ENCODE data around the gene TOB2. TPM values are rescaled to one million over a fixed set of nuclear protein-coding genes. Genes with fewer than 3 reads are reported as not detected.

Gene TOB2
- total and polyA plus RNA-seq, 7 donors, result 13.2 to 38.2 (median 29.6) TPM

DNA sequence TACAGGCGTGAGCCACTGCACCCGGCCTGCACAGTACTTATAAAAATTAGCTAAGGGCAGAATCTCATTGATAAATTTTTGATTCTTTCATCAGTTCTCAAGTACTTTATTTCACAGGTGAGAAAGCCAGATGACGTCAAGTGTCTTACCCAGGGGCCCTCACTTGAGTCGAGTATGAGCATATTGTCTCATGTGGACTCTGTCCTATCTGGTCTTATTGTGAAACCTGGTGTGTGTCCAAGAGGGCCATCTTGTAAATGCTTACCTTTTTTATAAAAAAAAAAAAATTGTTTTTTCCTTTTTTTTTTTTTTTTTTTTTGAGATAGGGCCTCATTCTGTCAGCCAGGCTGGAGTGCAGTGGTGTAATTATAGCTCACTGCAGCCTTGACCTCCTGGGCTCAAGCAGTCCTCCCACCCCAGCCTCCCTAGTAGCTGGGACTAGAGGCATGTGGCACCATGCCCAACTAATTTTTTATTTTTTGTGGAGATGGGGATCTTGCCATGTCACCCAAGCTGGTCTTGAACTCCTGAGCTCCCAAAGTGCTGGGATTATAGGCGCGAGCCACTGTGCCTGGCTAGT, 28.4 kb upstream of the TOB2 start:
- peak overlapping the region in 1 of 4 donors; percentile 51 for H3K27ac ChIP-seq
- no peaks in the 10 kb centered on the region for H3K27me3 ChIP-seq
- intact Hi-C loops (cut with DNase I), result no loop called here
- TF ChIP-seq POLR2A (IDR thresholded peaks at IDR 0.05), result no peak
- no peak for TF ChIP-seq EP300 (IDR thresholded peaks at IDR 0.05)
- no peak for TF ChIP-seq POLR2AphosphoS5 (IDR thresholded peaks at IDR 0.05)
- TF ChIP-seq, protein P1, sequence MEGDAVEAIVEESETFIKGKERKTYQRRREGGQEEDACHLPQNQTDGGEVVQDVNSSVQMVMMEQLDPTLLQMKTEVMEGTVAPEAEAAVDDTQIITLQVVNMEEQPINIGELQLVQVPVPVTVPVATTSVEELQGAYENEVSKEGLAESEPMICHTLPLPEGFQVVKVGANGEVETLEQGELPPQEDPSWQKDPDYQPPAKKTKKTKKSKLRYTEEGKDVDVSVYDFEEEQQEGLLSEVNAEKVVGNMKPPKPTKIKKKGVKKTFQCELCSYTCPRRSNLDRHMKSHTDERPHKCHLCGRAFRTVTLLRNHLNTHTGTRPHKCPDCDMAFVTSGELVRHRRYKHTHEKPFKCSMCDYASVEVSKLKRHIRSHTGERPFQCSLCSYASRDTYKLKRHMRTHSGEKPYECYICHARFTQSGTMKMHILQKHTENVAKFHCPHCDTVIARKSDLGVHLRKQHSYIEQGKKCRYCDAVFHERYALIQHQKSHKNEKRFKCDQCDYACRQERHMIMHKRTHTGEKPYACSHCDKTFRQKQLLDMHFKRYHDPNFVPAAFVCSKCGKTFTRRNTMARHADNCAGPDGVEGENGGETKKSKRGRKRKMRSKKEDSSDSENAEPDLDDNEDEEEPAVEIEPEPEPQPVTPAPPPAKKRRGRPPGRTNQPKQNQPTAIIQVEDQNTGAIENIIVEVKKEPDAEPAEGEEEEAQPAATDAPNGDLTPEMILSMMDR (IDR thresholded peaks at IDR 0.05), result no peak
- peaks cover 0 to 42% (median 33%) of the 10 kb centered on the region in 4 donors for H3K4me1 ChIP-seq
- no peaks in the 10 kb centered on the region for H3K9me3 ChIP-seq
- no peak for DNase-seq
- H3K4me3 ChIP-seq, result no peak overlapping the region
- peaks cover 0 to 3% (median 0%) of the 10 kb centered on the region in 4 donors for H3K36me3 ChIP-seq
- 86 to 89% methylated on average over 6 of the region's 6 CpGs for WGBS, 2 donors

DNA sequence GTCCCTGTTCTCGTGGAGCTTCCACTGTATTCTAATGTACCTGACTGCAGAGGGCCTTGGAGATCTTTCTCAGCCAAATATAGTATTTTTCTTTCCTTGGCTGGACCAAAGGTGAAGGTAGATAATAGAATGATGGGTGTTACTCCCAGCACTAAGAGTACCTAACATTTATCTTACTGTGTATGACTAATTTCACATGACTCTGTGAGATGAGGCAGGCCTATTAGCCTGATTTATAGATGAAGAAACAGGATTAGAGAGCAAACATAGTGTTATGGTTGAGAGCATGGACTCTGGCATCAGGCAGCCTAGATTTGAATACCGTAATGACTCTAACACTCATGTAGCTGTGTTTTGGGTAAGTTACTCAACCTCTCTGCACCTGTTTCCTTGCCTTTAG, 25.0 kb upstream of the TOB2 start:
- intact Hi-C loops (cut with DNase I), result no loop called here
- H3K36me3 ChIP-seq, result peaks cover 0 to 11% (median 6%) of the 10 kb centered on the region in 4 donors
- no peaks in the 10 kb centered on the region for H3K9me3 ChIP-seq
- TF ChIP-seq POLR2AphosphoS5 (IDR thresholded peaks at IDR 0.05) (no peak), POLR2A (IDR thresholded peaks at IDR 0.05) (no peak), EP300 (IDR thresholded peaks at IDR 0.05) (no peak)
- TF ChIP-seq, protein P1 (IDR thresholded peaks at IDR 0.05), result no peak
- H3K4me1 ChIP-seq, result peaks cover 0 to 51% (median 39%) of the 10 kb centered on the region in 4 donors
- H3K27ac ChIP-seq, result no peak overlapping the region
- H3K4me3 ChIP-seq, result no peak overlapping the region
- H3K27me3 ChIP-seq, result no peaks in the 10 kb centered on the region
- WGBS, 2 donors, result 64 to 87% methylated on average over 2 of the region's 2 CpGs
- DNase-seq, result no peak

- H3K9me3 ChIP-seq, result no peaks in the 10 kb centered on the region
- H3K27ac ChIP-seq, result peak overlapping the region in 2 of 4 donors; percentile 95 to 98
- DNase-seq, result no peak
- peaks cover 4 to 18% (median 13%) of the 10 kb centered on the region in 4 donors for H3K36me3 ChIP-seq
- peaks cover 0 to 54% (median 39%) of the 10 kb centered on the region in 4 donors for H3K4me1 ChIP-seq
- H3K4me3 ChIP-seq, result no peak overlapping the region
- TF ChIP-seq EP300 (IDR thresholded peaks at IDR 0.05) (no peak), POLR2AphosphoS5 (IDR thresholded peaks at IDR 0.05) (no peak), POLR2A (IDR thresholded peaks at IDR 0.05) (no peak)
- TF ChIP-seq, protein P1 (IDR thresholded peaks at IDR 0.05), result no peak
- intact Hi-C loops (cut with DNase I), result no loop called here
- H3K27me3 ChIP-seq, result no peaks in the 10 kb centered on the region
- 77 to 88% methylated on average over 2 of the region's 2 CpGs for WGBS, 2 donors
Observed at GRCh38 chr22:41470886-41471285, 24.3 kb upstream of the TOB2 start.

DNA sequence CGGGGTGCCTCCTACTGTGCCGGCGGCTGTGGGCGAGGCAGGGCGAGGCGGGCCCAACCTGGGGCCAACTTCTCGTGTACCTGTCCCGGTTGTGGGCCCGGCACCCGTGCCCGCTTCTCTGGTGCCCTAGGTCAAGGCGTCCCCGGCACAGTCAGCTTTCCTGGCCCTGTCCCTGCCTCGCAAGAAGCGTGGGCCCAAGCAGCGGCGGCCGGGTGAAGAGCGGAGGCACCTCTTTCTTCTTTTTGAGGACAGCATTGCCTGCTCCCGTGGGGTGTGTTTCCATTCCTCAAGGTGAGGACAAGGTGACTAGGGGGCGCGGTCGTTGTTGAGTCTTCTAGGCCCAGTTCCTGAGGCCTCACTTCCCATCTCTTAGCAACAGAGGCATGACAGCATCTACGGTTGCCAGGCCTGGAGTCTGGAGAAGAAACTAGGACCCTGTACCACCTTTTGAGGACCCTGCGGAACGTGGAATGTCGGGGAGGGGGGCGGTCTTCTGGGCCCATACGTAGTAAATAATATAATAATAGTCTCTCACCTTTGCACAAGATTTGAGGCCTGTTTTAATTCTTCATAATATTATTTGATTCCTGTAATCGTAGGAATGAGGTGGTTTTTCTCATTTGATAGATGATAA, 22.7 kb upstream of the TOB2 start:
- WGBS, 2 donors, result 0 to 1% methylated on average over 30 of the region's 30 CpGs
- Histone ChIP-seq H3K27ac (peak overlapping the region; percentile 91 to 98 (median 96)), H3K4me1 (peaks cover 0 to 54% (median 39%) of the 10 kb centered on the region in 4 donors), H3K27me3 (no peaks in the 10 kb centered on the region), H3K4me3 (peak overlapping the region; percentile 68 to 99 (median 92)), H3K9me3 (no peaks in the 10 kb centered on the region), H3K36me3 (peaks cover 19 to 33% (median 27%) of the 10 kb centered on the region in 4 donors)
- peak; percentile 70 for DNase-seq
- TF ChIP-seq POLR2A (IDR thresholded peaks at IDR 0.05) (no peak), POLR2AphosphoS5 (IDR thresholded peaks at IDR 0.05) (no peak), EP300 (IDR thresholded peaks at IDR 0.05) (no peak)
- TF ChIP-seq, protein P1 (IDR thresholded peaks at IDR 0.05), result no peak
- intact Hi-C loops (cut with DNase I), result loop anchor here (1.0 kb wide), 1 partner anchor 23 kb away; the partner anchor contains the start of gene TOB2
